Transverse colon (tissue), 4 donors: ENCODE measurements around the gene CBR1.

Experiments used
- CTCF ChIP-seq, 5 experiments: fragments of 200-600 bp in 3 of 5; fragments of 450-650 bp in 2 of 5; sonication (generic) in 3 of 5; IDR thresholded peaks; 1 replicate in 2 of 5; 2 replicates in 3 of 5; pipeline ENCODE4 v1.5.1; 2016 to 2017; ENCODE audit warnings: antibody characterized with exemption in 5 of 5, inconsistent platforms in 3 of 5, mild to moderate bottlenecking in 2 of 5, moderate library complexity in 1 of 5
- EP300 ChIP-seq: sonication (generic); formaldehyde crosslinking; IDR thresholded peaks from one replicate; pipeline ENCODE4 v1.6.1; 2017; ENCODE audit warnings: antibody characterized with exemption, low read depth
- POLR2A ChIP-seq: fragments of 450-650 bp; IDR thresholded peaks from one replicate; pipeline ENCODE4 v1.6.1; 2016; ENCODE audit warnings: antibody characterized with exemption, mild to moderate bottlenecking, moderate library complexity
- POLR2AphosphoS5 ChIP-seq, 3 donors: sonication (generic); formaldehyde crosslinking; IDR thresholded peaks; one replicate each; pipeline ENCODE4 v1.6.1; 2016; ENCODE audit warnings: antibody characterized with exemption in 3 of 3

DNA sequence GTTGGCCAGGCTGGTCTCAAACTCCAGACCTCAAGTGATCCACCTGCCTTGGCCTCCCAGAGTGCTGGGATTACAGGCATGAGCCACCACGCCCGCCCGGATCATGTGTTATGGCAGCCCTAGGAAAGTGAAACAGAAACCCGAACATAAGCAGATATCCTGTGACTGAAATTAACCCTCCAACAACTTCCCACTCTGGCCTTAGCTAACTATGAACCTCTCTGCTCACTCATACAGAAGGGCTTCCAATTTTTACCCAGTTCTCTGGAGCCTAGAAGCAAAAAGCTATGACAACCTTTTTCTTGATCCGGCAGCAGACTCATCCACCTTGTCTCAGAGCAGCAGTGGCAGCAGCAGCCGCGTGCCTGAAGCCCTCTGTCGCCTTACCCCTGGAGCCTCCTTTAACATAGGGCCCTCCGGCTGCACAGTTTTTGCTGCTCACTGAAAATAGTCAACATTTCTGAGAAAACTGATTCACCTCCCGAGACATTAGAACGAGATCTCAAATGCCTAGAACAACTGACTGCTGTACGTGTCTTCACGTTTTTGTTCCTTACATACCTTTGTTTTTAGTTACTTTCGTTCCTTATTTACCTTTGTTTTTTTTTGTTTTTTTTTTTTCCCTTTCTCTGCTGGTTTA lies 9.3 kb downstream of the CBR1 start:
- TF ChIP-seq CTCF (IDR thresholded peaks at IDR 0.05) (no peak), POLR2AphosphoS5 (IDR thresholded peaks at IDR 0.05) (no peak), EP300 (no peak), POLR2A (no peak)
